Activated CD8-positive, alpha-beta memory T cell treated with anti-CD3 and anti-CD28 coated beads, Interleukin-2, amount 10 ng/mL, durations not matched to agents 7 days and 5 days (primary cell): Measurements from ENCODE around the gene KRT72. TPM values are rescaled to one million over a fixed set of nuclear protein-coding genes. Genes with fewer than 3 reads are reported as not detected.
A peak's percentile ranks its signal among the peaks of the same experiment; 100 is the strongest.

Source experiments
- ATAC-seq: fragments of 150-1000 bp; cut with Tn5 transposase; one replicate; pipeline ENCODE4 v1.10.0; 2021; ENCODE audit warnings: moderate library complexity
- CTCF ChIA-PET: fragments of 350-600 bp; sonication (Branson Sonifier 250); formaldehyde crosslinking; loops from one replicate; lab custom pipeline; 2021; ENCODE audit warnings: antibody characterized with exemption; lab: Charles Lee
- DNase-seq: peaks from one replicate; pipeline ENCODE4 v3.0.0-alpha.2; 2020
- H3K27ac Mint-ChIP-seq: one replicate; pipeline ENCODE4 v1.8.0; 2021; ENCODE audit warnings: mild to moderate bottlenecking, mixed read lengths
- H3K27me3 Mint-ChIP-seq: one replicate; pipeline ENCODE4 v1.8.0; 2021; ENCODE audit warnings: mixed read lengths
- H3K36me3 Mint-ChIP-seq: one replicate; pipeline ENCODE4 v1.8.0; 2021; ENCODE audit warnings: mild to moderate bottlenecking, mixed read lengths
- H3K4me1 Mint-ChIP-seq: one replicate; pipeline ENCODE4 v1.8.0; 2021; ENCODE audit warnings: mixed read lengths
- H3K4me3 Mint-ChIP-seq: one replicate; pipeline ENCODE4 v1.8.0; 2021; ENCODE audit warnings: mild to moderate bottlenecking, moderate library complexity, mixed read lengths
- H3K9me3 Mint-ChIP-seq: one replicate; pipeline ENCODE4 v1.8.0; 2022; ENCODE audit warnings: low read depth, mixed read lengths
- total RNA-seq, 2 experiments: library from RNA; stranded (reverse); gene quantifications; one replicate each; pipeline ENCODE4 v1.2.3, GENCODE V29; 2021

Gene KRT72
- total RNA-seq, 2 experiments from 2014 or later, result 0.15 TPM; not detected in 1

DNA sequence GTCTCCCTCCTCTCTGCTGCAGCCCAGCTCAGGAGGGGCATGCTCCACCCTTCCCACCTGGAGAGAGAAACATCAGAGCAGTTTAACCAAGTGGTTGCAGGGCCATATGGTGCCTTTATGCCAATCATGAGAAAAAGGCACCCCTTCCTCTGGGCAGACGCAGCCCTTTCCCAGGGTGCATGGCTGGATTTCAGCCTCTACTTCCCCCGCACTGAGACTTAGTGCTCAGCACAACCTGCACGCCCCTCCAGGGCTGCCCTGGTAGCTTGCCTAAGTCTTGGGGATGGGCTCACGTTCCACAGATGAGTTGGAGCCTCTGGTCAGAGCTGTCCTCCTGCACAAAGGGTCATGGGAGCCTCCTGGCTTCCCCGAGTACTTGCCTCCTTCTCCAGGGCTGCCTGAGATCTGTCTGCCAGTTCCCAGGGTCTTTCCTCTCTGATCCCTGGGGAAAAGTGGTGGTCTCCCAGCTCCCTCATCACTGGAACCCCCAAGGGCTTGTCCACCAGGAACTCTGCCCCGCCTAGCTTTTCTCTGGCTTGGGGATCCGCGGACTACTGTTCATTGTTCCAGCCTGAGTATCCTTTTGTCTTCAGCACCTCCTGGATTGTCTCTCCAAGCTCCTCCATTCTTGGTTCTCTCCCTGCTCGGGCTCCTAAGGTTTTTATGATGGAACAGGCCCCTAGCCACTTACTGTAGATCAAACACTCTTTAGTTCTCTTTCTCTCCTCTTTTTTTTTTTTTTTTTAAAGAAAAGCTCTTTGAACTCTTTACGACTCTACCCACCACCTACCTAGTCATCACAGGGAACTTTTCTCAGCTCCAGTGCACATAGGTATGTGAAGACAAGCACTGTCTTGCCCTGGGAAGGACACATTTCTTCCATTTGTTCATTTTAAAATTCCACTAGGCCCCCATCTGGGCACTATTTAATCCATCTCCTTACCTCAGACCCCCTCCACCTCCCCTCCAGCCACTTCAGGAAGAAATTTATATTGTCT is 21.5 kb downstream of the KRT72 start:
- Mint-ChIP-seq H3K9me3 (no peaks in the 10 kb centered on the region), H3K27me3 (peaks cover 12% of the 10 kb centered on the region), H3K4me3 (no peak overlapping the region), H3K4me1 (no peaks in the 10 kb centered on the region), H3K27ac (no peak overlapping the region), H3K36me3 (no peaks in the 10 kb centered on the region)
- DNase-seq (no peak), ATAC-seq (no peak)
- CTCF ChIA-PET, result interaction anchor here (0.9 to 24.3 kb wide), 3 partner anchors 18 to 296 kb away, joined by 3 to 459 read pairs (median 4); no protein-coding TSS in a partner anchor

DNA sequence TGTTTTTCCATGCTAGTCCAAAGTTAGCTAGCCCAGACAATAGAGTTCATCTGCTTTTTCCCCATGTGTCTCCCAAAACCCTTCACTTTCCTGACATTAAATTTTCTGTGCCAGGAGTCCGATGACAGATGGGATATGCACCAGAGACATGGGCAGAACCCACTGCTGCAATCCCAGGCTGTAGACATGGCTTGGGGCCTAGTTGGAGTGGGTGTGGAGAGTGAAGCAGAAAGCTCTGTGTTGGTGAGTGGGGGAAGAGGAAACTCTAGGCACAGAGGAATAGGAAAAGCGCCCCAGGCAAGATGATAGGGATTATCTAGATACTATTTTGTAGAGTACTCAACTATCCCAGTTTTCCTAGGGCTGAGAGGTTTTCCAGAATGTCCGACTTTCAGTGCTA is 22.8 kb downstream of the KRT72 start:
- DNase-seq (no peak), ATAC-seq (no peak)
- Mint-ChIP-seq H3K27me3 (peaks cover 12% of the 10 kb centered on the region), H3K9me3 (no peaks in the 10 kb centered on the region), H3K4me3 (no peak overlapping the region), H3K4me1 (no peaks in the 10 kb centered on the region), H3K27ac (no peak overlapping the region), H3K36me3 (no peaks in the 10 kb centered on the region)
- CTCF ChIA-PET, result interaction anchor here (0.7 to 24.3 kb wide), 3 partner anchors 201 to 487 kb away, joined by 3 to 459 read pairs (median 4); no protein-coding TSS in a partner anchor

DNA sequence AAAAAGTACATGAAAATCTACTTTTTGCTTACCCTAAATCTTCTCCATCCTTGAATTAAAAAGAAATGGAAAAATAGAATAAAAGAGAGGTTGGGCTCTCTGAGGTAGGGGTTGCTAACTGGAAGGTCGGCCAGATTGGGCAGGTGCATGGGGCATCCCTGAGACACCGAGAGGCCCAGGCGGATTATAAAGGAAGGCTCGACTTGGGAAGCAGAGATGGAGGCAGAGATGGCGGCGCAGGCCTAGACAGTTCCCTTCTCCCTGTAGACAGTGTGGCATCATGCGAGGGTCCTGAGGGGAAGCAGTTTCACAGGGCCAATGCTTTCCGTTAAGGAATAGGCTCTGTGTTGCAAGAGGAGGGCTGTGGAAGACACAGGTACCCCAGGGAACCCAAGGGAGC is 23.9 kb downstream of the KRT72 start:
- DNase-seq, result no peak
- no peak overlapping the region for H3K4me3 Mint-ChIP-seq
- no peaks in the 10 kb centered on the region for H3K36me3 Mint-ChIP-seq
- CTCF ChIA-PET, result interaction anchor here (24.3 kb wide), 1 partner anchor 298 kb away, joined by 459 read pairs; no protein-coding TSS in a partner anchor
- no peak overlapping the region for H3K27ac Mint-ChIP-seq
- H3K27me3 Mint-ChIP-seq, result peaks cover 14% of the 10 kb centered on the region
- no peaks in the 10 kb centered on the region for H3K9me3 Mint-ChIP-seq
- H3K4me1 Mint-ChIP-seq, result no peaks in the 10 kb centered on the region
- no peak for ATAC-seq

DNA sequence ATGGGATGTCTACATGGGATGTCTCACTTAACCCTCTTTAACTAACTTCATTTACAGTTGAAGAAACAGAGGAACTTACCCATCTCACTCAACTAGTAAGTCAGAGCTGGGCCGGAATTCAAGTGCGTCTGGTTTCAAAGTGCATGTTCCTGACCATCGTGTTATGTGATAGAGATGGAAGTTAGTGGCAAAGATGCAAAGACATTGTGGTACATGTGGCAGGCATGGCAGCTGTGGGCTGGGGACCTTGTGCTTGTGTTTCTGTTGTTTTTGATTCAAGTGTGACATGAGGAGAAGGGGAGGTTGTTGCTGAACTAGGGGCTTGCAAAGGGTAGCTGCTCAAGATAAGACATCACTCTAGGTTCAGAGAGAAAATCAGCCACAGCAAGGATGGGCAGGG is 25.3 kb downstream of the KRT72 start:
- CTCF ChIA-PET, result interaction anchor here (24.3 kb wide), 1 partner anchor 299 kb away, joined by 459 read pairs; no protein-coding TSS in a partner anchor
- ATAC-seq (no peak), DNase-seq (no peak)
- H3K27me3 Mint-ChIP-seq, result peaks cover 19% of the 10 kb centered on the region
- H3K36me3 Mint-ChIP-seq, result no peaks in the 10 kb centered on the region
- H3K4me3 Mint-ChIP-seq, result no peak overlapping the region
- no peaks in the 10 kb centered on the region for H3K4me1 Mint-ChIP-seq
- no peak overlapping the region for H3K27ac Mint-ChIP-seq
- H3K9me3 Mint-ChIP-seq, result no peaks in the 10 kb centered on the region

DNA sequence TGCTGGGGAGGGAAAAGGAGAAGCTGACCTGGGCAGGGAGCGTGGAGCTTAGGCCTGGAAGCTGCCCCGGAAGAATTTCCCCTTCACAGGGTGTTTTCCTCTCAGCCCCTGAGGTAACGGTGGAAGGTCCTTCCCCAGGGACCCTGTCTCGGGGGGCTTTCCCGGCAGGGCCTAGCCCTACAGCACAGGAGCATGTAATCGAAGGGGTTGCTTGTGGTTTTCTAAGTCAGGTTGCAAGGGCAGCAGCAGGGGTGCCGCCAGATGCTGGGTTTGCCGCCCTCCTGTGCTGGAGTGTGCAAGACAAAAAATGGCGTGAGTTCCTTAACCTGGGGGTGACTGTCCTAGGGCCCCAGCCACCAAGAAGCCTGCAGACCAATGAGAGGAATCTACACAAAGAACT is 26.0 kb downstream of the KRT72 start:
- no peaks in the 10 kb centered on the region for H3K9me3 Mint-ChIP-seq
- H3K36me3 Mint-ChIP-seq, result no peaks in the 10 kb centered on the region
- no peak overlapping the region for H3K4me3 Mint-ChIP-seq
- no peaks in the 10 kb centered on the region for H3K4me1 Mint-ChIP-seq
- H3K27me3 Mint-ChIP-seq, result peaks cover 19% of the 10 kb centered on the region
- CTCF ChIA-PET, result interaction anchor here (1.4 to 24.3 kb wide), 2 partner anchors 300 to 405 kb away, joined by 3 to 459 read pairs; no protein-coding TSS in a partner anchor
- DNase-seq (no peak), ATAC-seq (no peak)
- no peak overlapping the region for H3K27ac Mint-ChIP-seq

DNA sequence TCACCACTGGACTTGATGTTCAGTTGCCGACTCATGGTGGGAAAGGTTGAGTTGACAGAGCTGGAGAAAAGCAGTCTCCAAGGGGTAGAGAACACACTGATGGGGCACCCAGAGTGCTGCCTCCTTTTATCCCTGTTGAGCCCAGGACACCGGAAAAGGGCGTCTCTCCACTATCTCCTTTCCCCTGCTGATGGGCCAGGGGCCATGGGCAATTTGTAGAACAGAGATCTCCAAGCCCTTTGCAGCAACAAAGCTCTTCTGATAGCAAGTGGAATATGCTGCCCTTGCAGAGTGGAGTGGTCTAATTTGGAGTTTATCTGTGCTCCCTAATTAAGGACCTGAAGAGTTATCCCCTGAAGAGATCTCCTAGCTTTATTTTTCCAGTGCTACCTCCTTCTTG is 27.5 kb downstream of the KRT72 start, which contains the start of gene KRT74:
Gene KRT74, minus strand, starts transcription at position 101 of the 400 bp plus-strand sequence. Its CDS starts 66 bp downstream, at position 35.
- peaks cover 19% of the 10 kb centered on the region for H3K27me3 Mint-ChIP-seq
- H3K4me1 Mint-ChIP-seq, result no peaks in the 10 kb centered on the region
- no peak within 1 kb of the TSS for H3K27ac Mint-ChIP-seq
- no peaks in the 10 kb centered on the region for H3K9me3 Mint-ChIP-seq
- CTCF ChIA-PET, result interaction anchor here (0.8 to 24.3 kb wide), 4 partner anchors 9 to 407 kb away, joined by 3 to 459 read pairs (median 4); no protein-coding TSS in a partner anchor
- no peak within 1 kb of the TSS for H3K4me3 Mint-ChIP-seq
- ATAC-seq (no peak), DNase-seq (no peak)
- H3K36me3 Mint-ChIP-seq, result no peaks in the 10 kb centered on the region

DNA sequence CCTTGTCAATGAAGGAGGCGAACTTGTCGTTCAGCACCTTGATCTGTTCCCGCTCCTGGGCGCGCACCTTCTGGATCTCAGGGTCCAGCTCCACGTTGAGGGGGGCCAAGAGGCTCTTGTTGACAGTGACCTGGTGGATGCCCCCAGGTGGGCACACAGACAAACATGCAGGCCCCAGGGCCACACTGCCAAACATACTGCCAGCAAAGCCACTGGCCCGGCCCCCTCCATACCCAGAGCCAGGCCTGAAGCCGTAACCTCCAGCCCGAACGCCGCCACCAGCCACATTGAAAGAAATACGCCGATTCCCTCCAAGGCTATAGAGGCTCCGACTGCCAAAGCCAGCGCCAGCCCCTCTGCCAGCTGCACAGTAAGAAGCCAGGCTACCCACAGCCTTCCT is 28.0 kb downstream of the KRT72 start:
- no peak for ATAC-seq
- H3K4me1 Mint-ChIP-seq, result no peaks in the 10 kb centered on the region
- no peak overlapping the region for H3K4me3 Mint-ChIP-seq
- DNase-seq, result no peak
- H3K27me3 Mint-ChIP-seq, result peaks cover 19% of the 10 kb centered on the region
- no peak overlapping the region for H3K27ac Mint-ChIP-seq
- CTCF ChIA-PET, result interaction anchor here (24.3 kb wide), 1 partner anchor 302 kb away, joined by 459 read pairs; no protein-coding TSS in a partner anchor
- no peaks in the 10 kb centered on the region for H3K9me3 Mint-ChIP-seq
- no peaks in the 10 kb centered on the region for H3K36me3 Mint-ChIP-seq

DNA sequence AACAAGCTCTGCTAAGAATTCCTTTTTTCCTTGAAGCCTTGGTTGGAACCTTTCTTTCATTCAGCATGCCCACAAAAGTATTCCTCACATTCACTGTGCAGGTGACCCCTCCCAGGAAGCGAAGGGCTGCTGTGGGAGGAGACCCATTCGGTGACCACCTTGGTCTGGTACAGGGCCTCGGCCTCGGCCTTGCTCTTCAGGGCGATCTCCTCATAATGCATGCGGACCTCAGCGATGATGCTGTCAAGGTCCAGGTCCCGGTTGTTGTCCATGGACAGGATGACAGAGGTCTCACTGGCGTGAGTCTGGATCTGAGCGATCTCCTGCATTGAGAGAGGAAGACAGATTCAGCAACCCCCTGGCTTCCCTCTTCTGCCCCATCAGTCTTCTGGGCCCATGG is 30.8 kb downstream of the KRT72 start:
- Mint-ChIP-seq H3K27ac (no peak overlapping the region), H3K4me1 (no peaks in the 10 kb centered on the region), H3K27me3 (peaks cover 13% of the 10 kb centered on the region), H3K36me3 (no peaks in the 10 kb centered on the region), H3K4me3 (no peak overlapping the region), H3K9me3 (no peaks in the 10 kb centered on the region)
- CTCF ChIA-PET, result interaction anchor here (24.3 kb wide), 1 partner anchor 305 kb away, joined by 459 read pairs; no protein-coding TSS in a partner anchor
- no peak for ATAC-seq
- DNase-seq, result no peak

DNA sequence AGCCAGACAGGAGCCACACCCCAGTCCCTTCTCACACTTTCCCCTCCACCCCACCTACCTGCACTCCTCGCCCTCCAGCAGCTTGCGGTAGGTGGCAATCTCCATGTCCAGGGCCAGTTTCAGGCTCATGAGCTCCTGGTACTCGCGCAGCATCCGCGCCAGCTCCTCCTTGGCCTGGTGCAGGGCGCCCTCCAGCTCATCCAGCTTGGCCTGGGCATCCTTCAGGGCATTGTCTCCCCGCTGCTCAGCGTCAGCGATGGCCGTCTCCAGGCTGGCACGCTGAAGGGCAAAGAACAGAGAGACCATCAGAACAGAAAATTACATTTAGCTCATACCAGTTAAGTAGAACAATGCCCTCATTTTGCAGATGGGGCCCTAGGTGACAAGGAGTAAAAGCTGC is 33.2 kb downstream of the KRT72 start:
- H3K36me3 Mint-ChIP-seq, result no peaks in the 10 kb centered on the region
- peaks cover 28% of the 10 kb centered on the region for H3K27me3 Mint-ChIP-seq
- H3K27ac Mint-ChIP-seq, result no peak overlapping the region
- DNase-seq (no peak), ATAC-seq (no peak)
- H3K4me3 Mint-ChIP-seq, result no peak overlapping the region
- CTCF ChIA-PET, result no interaction called here
- no peaks in the 10 kb centered on the region for H3K4me1 Mint-ChIP-seq
- no peaks in the 10 kb centered on the region for H3K9me3 Mint-ChIP-seq

DNA sequence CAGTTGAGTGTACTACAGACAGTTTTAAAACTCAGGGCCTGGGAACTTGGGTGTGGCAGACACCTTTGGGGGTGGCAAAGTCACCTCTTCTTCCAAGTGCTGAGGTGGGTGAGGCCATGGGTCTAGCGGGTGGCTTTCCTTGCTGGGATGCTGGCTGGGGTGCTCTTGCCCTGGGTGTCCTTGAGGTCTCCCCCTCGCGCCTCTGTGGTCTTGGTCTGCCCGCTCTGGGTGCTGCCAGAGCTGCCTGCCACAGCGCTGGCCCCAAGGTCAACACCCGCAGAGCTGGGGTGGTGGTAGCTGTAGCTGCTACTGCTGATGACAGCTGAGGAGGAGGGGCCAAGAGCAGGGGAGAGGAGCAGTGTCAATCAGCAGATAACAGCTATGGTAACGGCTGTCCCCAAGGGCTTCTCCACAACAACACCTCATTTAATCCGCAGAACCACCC is 34.4 kb downstream of the KRT72 start:
- CTCF ChIA-PET, result interaction anchor here (1.2 kb wide), 1 partner anchor 171 kb away, joined by 4 read pairs; no protein-coding TSS in a partner anchor
- no peaks in the 10 kb centered on the region for H3K36me3 Mint-ChIP-seq
- ATAC-seq, result no peak
- H3K27me3 Mint-ChIP-seq, result peaks cover 28% of the 10 kb centered on the region
- no peak overlapping the region for H3K4me3 Mint-ChIP-seq
- H3K4me1 Mint-ChIP-seq, result no peaks in the 10 kb centered on the region
- peak; percentile 49 for DNase-seq
- H3K9me3 Mint-ChIP-seq, result no peaks in the 10 kb centered on the region
- no peak overlapping the region for H3K27ac Mint-ChIP-seq

DNA sequence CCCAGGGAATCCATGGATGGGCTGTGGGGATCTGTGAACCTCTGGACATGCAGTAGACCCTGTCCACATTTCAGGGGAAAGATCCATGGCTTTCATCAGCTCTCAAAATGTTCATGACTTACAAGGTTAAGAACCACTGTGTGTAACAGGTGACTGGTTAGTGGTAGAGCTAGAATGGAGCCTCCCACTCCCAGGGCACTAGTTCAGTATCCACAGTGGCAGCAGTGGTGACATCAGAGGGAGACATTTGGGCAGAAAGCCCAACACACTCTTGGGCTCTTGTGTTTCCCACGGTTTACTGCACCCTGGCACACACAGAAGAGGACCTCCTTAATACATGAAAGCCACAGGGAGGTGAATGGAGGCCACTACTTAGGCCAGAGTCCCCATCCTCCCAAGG is 36.7 kb downstream of the KRT72 start:
- Mint-ChIP-seq H3K36me3 (no peaks in the 10 kb centered on the region), H3K9me3 (no peaks in the 10 kb centered on the region), H3K4me1 (no peaks in the 10 kb centered on the region), H3K4me3 (no peak overlapping the region), H3K27ac (no peak overlapping the region), H3K27me3 (peaks cover 37% of the 10 kb centered on the region)
- CTCF ChIA-PET, result interaction anchor here (1.0 to 1.4 kb wide), 2 partner anchors 10 to 315 kb away, joined by 3 to 4 read pairs; no protein-coding TSS in a partner anchor
- no peak for ATAC-seq
- DNase-seq, result no peak

DNA sequence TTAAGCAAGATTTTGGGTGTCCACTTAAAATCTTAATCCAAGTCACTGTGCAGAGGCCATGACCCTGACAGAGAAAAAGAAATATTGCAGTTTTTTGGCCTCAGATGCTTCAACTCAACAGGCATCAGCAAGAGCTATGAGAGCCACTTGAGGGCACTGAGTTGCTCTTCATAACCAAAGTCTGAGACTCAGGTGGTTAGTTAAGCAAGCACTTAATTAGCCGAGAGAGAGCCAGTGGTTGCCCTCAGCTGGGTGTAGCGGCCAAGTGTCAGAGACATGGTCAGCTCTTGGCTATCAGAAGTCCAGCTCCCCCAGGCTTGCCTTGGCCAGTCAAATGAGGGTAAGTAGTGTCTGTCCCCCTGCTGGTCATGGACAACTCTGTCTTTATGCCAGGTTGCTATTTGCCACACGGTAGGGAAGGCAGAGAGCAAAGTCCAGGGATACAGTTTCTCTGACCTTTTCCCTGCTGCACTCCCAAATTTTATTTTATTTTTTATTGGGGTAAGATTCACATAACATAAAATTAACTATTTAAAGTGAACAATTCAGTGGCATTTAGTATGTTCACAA is 39.3 kb downstream of the KRT72 start:
- no peak for DNase-seq
- H3K36me3 Mint-ChIP-seq, result no peaks in the 10 kb centered on the region
- CTCF ChIA-PET, result interaction anchor here (1.2 to 1.4 kb wide), 2 partner anchors 24 to 318 kb away, joined by 4 read pairs; no protein-coding TSS in a partner anchor

DNA sequence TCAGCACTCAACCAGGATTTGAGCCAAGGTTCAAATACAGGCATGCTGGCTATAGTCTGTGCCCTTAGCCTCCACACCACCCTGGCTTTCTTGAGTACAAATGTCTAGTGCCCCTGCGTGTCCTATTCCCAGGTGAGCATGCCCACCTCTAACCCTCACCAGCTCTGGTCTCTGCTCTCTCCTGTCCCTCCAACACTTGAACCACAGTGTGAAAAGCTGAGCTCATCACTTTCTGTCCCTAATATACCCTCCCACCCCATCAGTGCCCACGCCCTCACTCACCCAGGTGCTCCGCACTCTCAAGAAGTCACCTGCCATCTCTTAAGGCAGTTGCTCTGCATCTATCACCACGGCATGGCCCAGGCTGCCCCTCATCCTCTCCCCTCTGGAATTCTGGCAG is 41.3 kb downstream of the KRT72 start:
- Mint-ChIP-seq H3K4me1 (peaks cover 2% of the 10 kb centered on the region), H3K9me3 (no peaks in the 10 kb centered on the region), H3K4me3 (no peak overlapping the region), H3K27me3 (peaks cover 47% of the 10 kb centered on the region), H3K36me3 (no peaks in the 10 kb centered on the region), H3K27ac (no peak overlapping the region)
- no peak for ATAC-seq
- CTCF ChIA-PET, result interaction anchor here (1.4 kb wide), 1 partner anchor 420 kb away, joined by 3 read pairs; no protein-coding TSS in a partner anchor
- DNase-seq, result no peak

More for the DNA sequence above, 39.3 kb downstream of the KRT72 start:
- no peaks in the 10 kb centered on the region for H3K4me1 Mint-ChIP-seq
- no peaks in the 10 kb centered on the region for H3K9me3 Mint-ChIP-seq
- ATAC-seq, result no peak
- no peak overlapping the region for H3K27ac Mint-ChIP-seq
- H3K4me3 Mint-ChIP-seq, result no peak overlapping the region
- peaks cover 45% of the 10 kb centered on the region for H3K27me3 Mint-ChIP-seq
